IPS-NIHi7 (cell line): ENCODE measurements around the gene RASSF5.
"Not testable (repeated sequence)": the region's sequence is repeated elsewhere in the genome, so short reads cannot be mapped to it uniquely, and the experiment has no call there.

Experiments used
- DNase-seq: peaks from one replicate; pipeline ENCODE4 v3.0.0; 2012; ENCODE audit warnings: mixed read lengths; ENCODE audit errors: extremely low spot score

Gene RASSF5

GRCh38 chr1:206476591-206476990 lies 30.7 kb upstream of the RASSF5 start:
- no peak for DNase-seq

DNA sequence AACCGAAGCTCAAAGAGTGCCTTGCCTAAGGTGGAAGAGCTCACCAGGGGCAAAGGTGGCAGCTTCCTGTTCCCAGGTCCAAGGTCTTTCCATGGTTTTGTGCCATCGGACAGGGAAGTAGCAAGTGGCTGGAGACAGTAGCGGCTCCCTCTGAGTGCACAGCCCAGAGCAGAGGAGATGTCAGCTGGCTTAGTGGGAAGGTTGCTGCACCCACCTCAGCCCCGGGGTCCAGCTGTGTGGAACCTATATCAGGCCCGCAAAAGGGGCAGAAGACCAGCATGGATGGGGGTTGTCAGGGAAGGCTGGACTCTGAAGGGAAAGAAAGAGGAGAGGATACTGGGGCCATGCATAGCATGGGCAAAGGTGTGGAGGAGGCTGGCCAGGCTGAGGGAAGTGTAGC lies 30.2 kb upstream of the RASSF5 start:
- no peak for DNase-seq

DNA sequence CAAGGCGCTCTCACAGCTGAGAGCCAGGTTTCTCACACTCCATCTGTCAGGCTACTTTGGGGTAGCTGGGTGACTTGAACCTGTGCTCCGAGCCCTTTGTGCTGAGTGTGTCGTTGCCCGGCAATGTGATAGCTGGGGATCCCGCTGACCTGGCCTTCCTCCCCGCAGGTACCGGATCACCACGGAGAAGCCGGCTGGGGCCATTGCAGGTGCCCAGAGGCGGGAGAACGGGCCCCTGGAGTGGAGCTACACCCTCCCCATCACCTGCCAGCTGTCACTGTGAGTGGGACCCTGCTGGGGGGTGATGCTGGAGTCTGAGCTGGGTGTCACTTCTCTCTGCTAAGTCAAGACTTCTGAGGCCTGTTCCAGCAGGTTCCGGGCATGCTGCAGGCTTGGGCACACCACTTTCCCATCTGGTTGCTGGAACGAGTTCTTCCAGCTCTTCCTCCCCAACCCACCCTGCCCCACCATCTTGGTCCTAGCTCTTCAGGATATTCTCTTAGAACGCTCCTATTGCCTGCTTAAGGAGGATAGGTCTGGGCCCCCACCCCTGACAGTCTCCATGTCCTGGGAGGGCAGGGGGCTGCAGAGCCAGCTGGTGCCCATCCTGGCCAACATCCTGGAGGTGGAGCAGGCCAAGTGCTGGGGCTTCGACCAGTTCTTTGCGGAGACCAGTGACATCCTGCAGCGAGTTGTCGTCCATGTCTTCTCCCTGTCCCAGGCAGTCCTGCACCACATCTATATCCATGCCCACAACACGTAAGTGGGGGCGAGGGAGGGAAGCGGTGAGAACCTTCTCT lies 29.6 kb upstream of the RASSF5 start:
- no peak for DNase-seq

- DNase-seq = no peak
Measured at GRCh38 chr1:206478746-206479145, 28.6 kb upstream of the RASSF5 start.

GRCh38 chr1:206479183-206480125 lies 27.9 kb upstream of the RASSF5 start:
- peak; percentile 89 for DNase-seq

GRCh38 chr1:206480211-206480610 lies 27.1 kb upstream of the RASSF5 start:
- no peak for DNase-seq

DNA sequence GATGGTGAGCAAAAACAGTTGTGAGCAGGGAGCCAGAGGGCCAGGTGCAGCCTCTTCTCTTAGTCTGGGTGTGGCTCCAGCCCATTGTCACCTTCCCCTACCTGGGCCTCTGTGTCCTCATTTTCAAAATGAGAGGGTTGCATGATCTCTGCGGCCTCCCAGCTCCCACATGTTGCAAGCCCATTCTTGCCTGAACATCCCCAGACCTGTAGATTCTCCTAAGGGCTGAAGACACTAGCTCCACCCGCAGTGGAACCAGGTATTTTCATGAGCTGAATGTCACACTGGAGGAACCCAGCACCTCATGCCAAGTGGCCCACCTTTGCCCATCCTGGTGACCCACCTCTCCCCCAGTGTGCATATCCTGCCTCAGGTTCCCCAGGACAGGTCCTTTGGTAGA lies 24.7 kb upstream of the RASSF5 start:
- no peak for DNase-seq

DNA sequence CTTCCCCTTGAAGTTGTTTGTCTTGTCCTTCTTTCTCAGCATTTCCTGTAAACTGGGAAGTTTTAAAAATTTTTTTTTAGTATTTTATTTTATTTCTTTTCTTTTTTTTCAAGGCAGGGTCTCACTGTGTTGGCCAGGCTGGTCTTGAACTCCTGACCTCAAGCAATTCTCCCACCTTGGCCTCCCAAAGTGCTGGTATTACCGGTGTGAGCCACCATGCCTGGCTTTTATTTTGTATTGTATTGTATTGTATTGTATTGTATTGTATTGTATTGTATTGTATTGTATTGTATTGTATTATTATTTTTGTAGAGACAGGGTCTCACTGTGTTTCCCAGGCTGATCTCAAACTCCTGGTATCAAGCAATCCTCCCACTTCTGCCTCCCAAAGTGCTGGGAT lies 23.5 kb upstream of the RASSF5 start:
- DNase-seq = not testable (repeated sequence)

DNA sequence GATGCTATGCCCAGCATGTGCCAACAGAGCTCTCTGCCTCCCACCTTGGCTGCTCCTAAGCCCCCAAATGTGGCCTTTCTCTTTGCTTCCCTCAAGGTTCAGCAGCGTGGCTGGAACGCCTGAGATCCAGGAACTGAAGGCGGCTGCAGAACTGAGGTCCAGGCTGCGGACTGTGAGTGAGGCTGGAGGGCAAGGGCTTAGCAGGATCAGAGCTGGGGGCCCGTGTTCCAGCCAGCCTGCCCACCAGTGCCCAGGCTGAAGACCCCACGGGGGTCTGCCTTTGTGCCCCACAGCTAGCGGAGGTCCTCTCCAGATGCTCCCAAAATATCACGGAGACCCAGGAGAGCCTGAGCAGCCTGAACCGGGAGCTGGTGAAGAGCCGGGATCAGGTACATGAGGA lies 22.4 kb upstream of the RASSF5 start:
- DNase-seq = no peak

GRCh38 chr1:206486995-206487788 lies 20.1 kb upstream of the RASSF5 start:
- DNase-seq = no peak

DNA sequence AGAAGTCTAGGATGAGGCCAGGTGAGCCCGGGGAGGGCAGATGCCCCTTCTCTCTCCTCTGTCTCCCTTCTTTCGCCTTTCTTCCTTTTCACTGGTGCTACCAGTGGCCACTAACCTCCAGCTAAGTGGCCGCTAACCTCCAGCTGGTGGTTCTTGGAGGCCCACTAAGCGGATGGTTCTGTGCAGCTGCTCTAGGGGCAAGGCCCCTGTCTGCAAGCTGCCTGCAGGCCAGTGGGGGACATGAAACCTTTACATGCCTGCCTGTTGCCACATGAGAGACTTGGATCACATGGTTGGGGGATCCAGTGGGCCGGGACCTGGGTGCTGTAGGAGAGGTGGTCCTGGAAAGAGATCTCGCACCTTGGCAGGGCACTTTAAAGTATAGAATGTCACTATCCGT lies 19.4 kb upstream of the RASSF5 start:
- no peak for DNase-seq

DNA sequence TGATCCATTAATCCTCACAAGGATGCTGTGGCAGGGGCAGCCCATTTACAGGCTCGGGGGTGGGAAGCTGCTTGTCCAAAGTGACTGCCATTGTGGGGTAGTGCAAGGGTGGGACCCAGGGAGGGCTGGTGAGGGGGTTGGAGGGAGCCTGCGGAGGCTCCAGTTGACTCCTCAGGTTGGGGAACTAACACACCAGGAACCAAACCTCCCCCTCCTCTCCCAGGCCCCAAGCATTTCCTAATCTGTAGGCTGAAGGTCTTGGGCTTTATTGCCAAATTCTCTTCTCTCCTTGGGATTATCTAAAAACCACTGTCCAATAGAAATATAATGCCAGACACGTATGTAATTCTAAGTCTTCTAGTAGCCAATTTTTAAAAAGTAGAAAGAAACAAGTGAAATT lies 18.9 kb upstream of the RASSF5 start:
- DNase-seq = no peak

GRCh38 chr1:206489980-206490770 lies 17.2 kb upstream of the RASSF5 start:
- peak; percentile 95 for DNase-seq

DNA sequence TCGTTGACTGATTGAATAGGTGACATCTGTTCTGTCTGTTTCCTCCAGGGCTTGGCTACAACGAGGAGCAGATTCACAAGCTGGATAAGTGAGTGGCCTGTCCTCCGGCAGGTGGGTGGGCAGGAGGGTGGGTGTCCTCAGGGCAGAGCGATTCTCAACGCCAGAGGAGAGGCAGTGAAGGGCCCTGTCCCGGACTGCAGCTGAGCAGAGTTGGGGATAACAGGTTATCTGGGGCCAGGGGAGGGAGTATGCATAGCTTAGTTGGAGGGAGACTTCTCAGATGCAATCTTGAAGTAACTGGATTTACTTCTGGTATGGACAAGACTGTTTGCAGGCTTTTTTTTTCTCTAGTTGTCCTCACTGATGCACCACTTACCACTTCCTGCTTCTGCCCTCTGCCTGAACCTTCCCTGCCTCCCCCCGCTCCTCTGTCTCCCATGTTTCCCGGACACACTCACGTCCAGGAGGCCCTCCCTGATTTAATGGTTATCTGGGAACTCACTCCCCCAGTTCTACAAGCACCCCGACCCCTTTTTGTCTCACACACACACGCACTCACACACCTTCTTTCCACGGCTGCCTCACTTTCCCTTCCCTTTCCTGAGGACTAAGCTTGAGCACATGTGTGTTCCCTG lies 16.4 kb upstream of the RASSF5 start:
- no peak for DNase-seq

DNA sequence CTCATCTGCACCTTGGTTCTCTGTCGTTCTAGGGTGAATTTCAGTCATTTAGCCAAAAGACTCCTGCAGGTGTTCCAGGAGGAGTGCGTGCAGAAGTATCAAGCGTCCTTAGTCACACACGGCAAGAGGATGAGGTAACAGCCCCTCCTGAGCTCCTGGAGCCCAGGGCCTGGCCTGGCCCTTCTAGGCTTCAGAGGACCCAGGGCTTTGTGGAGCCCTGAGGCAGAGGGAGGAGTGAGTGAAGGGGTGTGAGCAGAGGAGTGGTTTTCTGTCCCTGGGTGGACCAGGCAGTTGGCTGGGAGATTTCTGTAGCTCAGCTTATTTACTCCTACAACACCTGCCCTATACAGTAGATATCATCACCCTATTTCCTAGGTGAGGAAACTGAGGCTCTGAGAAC lies 15.7 kb upstream of the RASSF5 start:
- no peak for DNase-seq

DNA sequence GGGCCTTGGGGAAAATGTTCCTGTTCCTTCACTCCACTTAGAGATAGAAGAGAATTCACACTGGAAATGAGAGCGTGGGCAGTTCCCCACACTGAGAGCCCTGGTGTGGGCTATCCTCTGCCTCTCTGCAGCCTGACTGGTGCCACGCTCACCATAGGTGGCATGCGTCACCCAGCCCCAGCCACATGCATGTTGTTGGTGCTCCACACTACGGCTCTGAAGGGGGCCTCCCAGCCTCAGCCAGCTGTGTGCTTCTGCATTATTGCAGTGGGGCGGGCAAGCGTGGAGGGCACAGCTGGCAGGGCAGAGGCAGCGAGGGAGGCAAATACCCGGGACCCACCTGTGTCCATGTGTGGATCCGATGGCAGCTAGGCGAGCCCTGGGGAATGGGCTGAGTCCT lies 14.7 kb upstream of the RASSF5 start:
- no peak for DNase-seq

- DNase-seq = no peak
Measured at GRCh38 chr1:206493279-206493678, 14.1 kb upstream of the RASSF5 start.

DNA sequence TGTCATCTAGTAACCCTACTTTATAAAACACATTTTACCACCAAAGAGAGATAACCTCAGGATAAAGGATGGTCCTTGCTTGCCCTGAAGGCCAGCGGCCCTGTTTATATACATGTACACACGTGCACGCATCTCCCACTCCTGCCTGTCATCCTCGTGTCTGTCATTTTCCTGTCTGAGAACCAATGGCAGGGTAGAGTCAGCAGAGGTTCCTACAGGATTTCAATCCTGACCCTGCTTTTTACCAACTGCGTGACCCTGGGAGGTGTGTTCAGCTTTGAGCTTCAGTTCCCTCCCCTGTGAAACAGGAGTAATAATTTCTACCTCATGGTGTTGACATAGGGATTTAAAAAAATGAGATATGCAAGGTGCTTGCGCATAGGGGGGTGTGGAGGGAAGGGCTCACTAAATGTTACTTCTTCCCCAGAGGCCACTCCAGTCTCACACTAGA lies 12.3 kb upstream of the RASSF5 start:
- DNase-seq = no peak

DNA sequence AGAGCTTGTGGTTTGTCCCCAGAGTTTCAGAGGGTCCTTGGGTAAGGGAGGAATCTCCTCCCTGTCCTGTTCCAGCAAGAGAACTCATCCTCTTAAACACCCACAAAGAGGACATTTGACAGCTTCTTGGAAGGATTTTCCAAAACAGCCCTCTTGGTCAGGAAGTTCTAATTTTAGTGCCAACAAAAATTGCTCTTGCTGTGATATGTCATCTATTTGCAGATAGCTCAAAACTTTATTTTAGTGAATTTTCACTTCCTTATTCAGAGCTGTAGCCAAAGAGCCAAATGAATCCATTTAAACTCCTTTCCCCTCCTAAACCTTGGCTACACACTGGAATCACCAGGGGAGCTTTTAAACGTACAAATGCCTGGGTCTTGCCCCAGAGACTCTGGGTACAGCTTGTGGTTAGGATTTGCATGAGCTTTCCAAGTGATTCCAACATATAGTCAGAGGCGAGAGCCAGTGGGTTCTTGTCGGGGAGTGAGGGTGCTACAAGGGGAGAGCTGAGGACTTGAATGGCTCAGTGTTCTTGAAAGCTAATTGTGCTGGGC lies 11.8 kb upstream of the RASSF5 start:
- DNase-seq = no peak

DNA sequence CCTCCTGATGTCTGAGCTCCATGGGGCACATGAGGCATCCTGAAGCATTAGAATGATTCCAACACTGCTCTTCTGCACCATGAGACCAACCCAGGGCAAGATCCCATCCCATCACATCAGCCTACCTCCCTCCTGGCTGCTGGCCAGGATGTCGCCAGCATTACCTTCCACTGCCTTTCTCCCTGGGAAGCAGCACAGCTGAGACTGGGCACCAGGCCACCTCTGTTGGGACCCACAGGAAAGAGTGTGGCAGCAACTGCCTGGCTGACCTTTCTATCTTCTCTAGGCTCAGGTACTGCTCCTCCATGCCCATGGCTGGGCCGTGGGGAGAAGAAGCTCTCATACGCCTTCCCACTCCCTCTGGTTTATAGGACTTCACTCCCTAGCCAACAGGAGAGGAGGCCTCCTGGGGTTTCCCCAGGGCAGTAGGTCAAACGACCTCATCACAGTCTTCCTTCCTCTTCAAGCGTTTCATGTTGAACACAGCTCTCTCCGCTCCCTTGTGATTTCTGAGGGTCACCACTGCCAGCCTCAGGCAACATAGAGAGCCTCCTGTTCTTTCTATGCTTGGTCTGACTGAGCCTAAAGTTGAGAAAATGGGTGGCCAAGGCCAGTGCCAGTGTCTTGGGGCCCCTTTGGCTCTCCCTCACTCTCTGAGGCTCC lies 11.1 kb upstream of the RASSF5 start:
- DNase-seq = no peak
